Hepatocyte (in vitro differentiated cells): Measurements from ENCODE around the gene IRF2BPL. TPM values are rescaled to one million over a fixed set of nuclear protein-coding genes. Genes with fewer than 3 reads are reported as not detected.

ENCODE experiments used
- DNase-seq: peaks from one replicate; pipeline ENCODE4 v3.0.0-alpha.2; 2016; ENCODE audit warnings: low spot score
- H2AFZ ChIP-seq: fragments of 200-600 bp; sonication (generic); 2 replicates; pipeline ENCODE4 v1.6.0; 2016; ENCODE audit warnings: antibody characterized with exemption, mild to moderate bottlenecking
- H3K27ac ChIP-seq: fragments of 200-600 bp; sonication (generic); 2 replicates; pipeline ENCODE4 v1.5.1; 2016; ENCODE audit warnings: mild to moderate bottlenecking
- H3K27me3 ChIP-seq: fragments of 200-600 bp; sonication (generic); 2 replicates; pipeline ENCODE4 v1.6.1; 2016
- H3K36me3 ChIP-seq: fragments of 200-600 bp; sonication (generic); replicated peaks from 2 replicates; pipeline ENCODE4 v1.5.1; 2016; ENCODE audit warnings: low read depth; ENCODE audit not compliant: insufficient read depth
- H3K4me1 ChIP-seq: fragments of 200-600 bp; sonication (generic); 2 replicates; pipeline ENCODE4 v1.5.1; 2016; ENCODE audit warnings: mild to moderate bottlenecking, moderate library complexity; ENCODE audit not compliant: insufficient read depth
- H3K4me2 ChIP-seq: fragments of 200-600 bp; sonication (generic); 2 replicates; pipeline ENCODE4 v1.6.0; 2016
- H3K4me3 ChIP-seq: fragments of 200-600 bp; sonication (generic); 2 replicates; pipeline ENCODE4 v1.5.1; 2016; ENCODE audit warnings: mild to moderate bottlenecking
- H3K79me2 ChIP-seq: fragments of 200-600 bp; sonication (generic); 2 replicates; pipeline ENCODE4 v1.6.0; 2017; ENCODE audit warnings: mild to moderate bottlenecking
- H3K9me2 ChIP-seq: fragments of 200-600 bp; sonication (generic); replicated peaks from 2 replicates; pipeline ENCODE4 v1.6.0; 2017; ENCODE audit warnings: mild to moderate bottlenecking; ENCODE audit not compliant: insufficient read depth
- H3K9me3 ChIP-seq: fragments of 200-600 bp; sonication (generic); 2 replicates; pipeline ENCODE4 v1.5.1; 2016; ENCODE audit warnings: low read depth, mild to moderate bottlenecking
- H4K20me1 ChIP-seq: fragments of 200-600 bp; sonication (generic); 2 replicates; pipeline ENCODE4 v1.6.0; 2016; ENCODE audit warnings: mild to moderate bottlenecking; ENCODE audit not compliant: insufficient read depth, poor library complexity, severe bottlenecking
- CTCF ChIP-seq: fragments of 200-600 bp; sonication (generic); IDR thresholded peaks from 2 replicates; pipeline ENCODE4 v1.5.1; 2016; ENCODE audit warnings: antibody characterized with exemption, mild to moderate bottlenecking; ENCODE audit not compliant: poor library complexity
- EZH2 ChIP-seq: fragments of 200-600 bp; sonication (generic); IDR thresholded peaks from 2 replicates; pipeline ENCODE4 v1.6.1; 2016; ENCODE audit warnings: antibody characterized with exemption, mild to moderate bottlenecking, borderline replicate concordance
- EZH2phosphoT487 ChIP-seq: fragments of 200-600 bp; sonication (generic); IDR thresholded peaks from one replicate; pipeline ENCODE4 v1.6.1; 2018; ENCODE audit warnings: antibody characterized with exemption, mild to moderate bottlenecking, low read depth, moderate library complexity; ENCODE audit not compliant: unreplicated experiment, severe bottlenecking
- WGBS: methylation state at CpG from one replicate; pipeline ENCODE4 v1.1.6; 2016; ENCODE audit warnings: low lambda C conversion rate; ENCODE audit errors: missing lambda C conversion rate; 5-methylcytosine and 5-hydroxymethylcytosine counted together
- polyA plus RNA-seq: library from polyadenylated mRNA; unstranded; fragments of >200 nt; fragmentation: Nextera tagmentation; extraction: Ambion mirVana; gene quantifications from 2 replicates; pipeline ENCODE4 v1.2.1, GENCODE V29; 2016
- total RNA-seq: library from RNA; depleted of rRNA; stranded (reverse); fragments of >200 nt; gene quantifications from 2 replicates; pipeline ENCODE4 v1.2.3, GENCODE V29; 2014

IRF2BPL gene
- total and polyA plus RNA-seq, 2 experiments from 2014 or later, result 34.5 to 52.1 TPM

DNA sequence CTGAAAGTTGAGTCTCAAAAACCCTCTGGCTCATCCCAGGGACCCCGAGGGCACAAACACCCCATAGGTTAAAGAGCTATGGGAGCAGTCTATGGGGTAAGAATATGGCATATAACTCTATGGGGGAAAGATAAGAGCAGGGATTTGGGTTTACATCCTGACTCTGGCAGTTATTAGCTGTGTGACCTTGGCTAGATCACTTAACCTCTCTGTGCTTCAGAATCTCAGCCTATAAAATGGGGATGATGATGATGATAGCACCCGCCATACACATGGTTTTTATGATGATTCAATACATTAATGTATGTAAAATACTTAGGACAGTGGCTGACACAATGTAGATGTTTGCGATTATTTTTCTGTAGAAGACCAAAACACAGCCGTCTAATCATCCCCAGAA lies 26.2 kb downstream of the IRF2BPL start:
- TF ChIP-seq EZH2phosphoT487 (no peak), CTCF (no peak), EZH2 (no peak)
- H3K9me2 ChIP-seq, result no peaks in the 10 kb centered on the region

GRCh38 chr14:77000340-77001270 lies 27.9 kb downstream of the IRF2BPL start:
- Histone ChIP-seq H3K9me3 (no peaks in the 10 kb centered on the region), H3K4me2 (peak overlapping the region; percentile 46), H3K79me2 (no peaks in the 10 kb centered on the region), H3K27me3 (no peaks in the 10 kb centered on the region), H3K36me3 (no peaks in the 10 kb centered on the region), H3K27ac (peak overlapping the region; percentile 97), H3K4me3 (no peak overlapping the region), H3K9me2 (no peaks in the 10 kb centered on the region), H4K20me1 (no peaks in the 10 kb centered on the region), H3K4me1 (peaks cover 71% of the 10 kb centered on the region), H2AFZ (peak overlapping the region; percentile 43)
- peak; percentile 87 for DNase-seq
- 50% methylated on average over 32 of the region's 33 CpGs for WGBS
- TF ChIP-seq EZH2, result no peak
- no peak for TF ChIP-seq CTCF
- no peak for TF ChIP-seq EZH2phosphoT487

More for the DNA sequence above, 26.2 kb downstream of the IRF2BPL start:
- Histone ChIP-seq H4K20me1 (no peaks in the 10 kb centered on the region), H2AFZ (no peak overlapping the region), H3K9me3 (no peaks in the 10 kb centered on the region), H3K4me3 (no peak overlapping the region), H3K27ac (peak overlapping the region; percentile 78), H3K4me1 (peaks cover 61% of the 10 kb centered on the region), H3K27me3 (no peaks in the 10 kb centered on the region), H3K36me3 (no peaks in the 10 kb centered on the region), H3K79me2 (no peaks in the 10 kb centered on the region), H3K4me2 (no peak overlapping the region)
- 92% methylated on average over 4 of the region's 4 CpGs for WGBS
- DNase-seq, result no peak

- no peaks in the 10 kb centered on the region for H3K27me3 ChIP-seq
- H3K27ac ChIP-seq, result peak overlapping the region; percentile 97
- peaks cover 60% of the 10 kb centered on the region for H3K4me1 ChIP-seq
- H3K4me3 ChIP-seq, result no peak overlapping the region
- H4K20me1 ChIP-seq, result no peaks in the 10 kb centered on the region
- H3K36me3 ChIP-seq, result no peaks in the 10 kb centered on the region
- peak; percentile 78 for DNase-seq
- no peaks in the 10 kb centered on the region for H3K9me3 ChIP-seq
- no peaks in the 10 kb centered on the region for H3K79me2 ChIP-seq
- no peak overlapping the region for H2AFZ ChIP-seq
- WGBS, result 71% methylated on average over 3 of the region's 3 CpGs
- H3K9me2 ChIP-seq, result no peaks in the 10 kb centered on the region
- peak overlapping the region; percentile 34 for H3K4me2 ChIP-seq
- no peak for TF ChIP-seq CTCF
- no peak for TF ChIP-seq EZH2
- no peak for TF ChIP-seq EZH2phosphoT487
Observed at GRCh38 chr14:76998910-76999309, 29.6 kb downstream of the IRF2BPL start.
